Fibroblast of the aortic adventitia (primary cell): ENCODE results near the gene PPP1R3D. TPM values are rescaled to one million over a fixed set of nuclear protein-coding genes. Genes with fewer than 3 reads are reported as not detected.
"Not testable (repeated sequence)": the region's sequence is repeated elsewhere in the genome, so short reads cannot be mapped to it uniquely, and the experiment has no call there.

Experiments
- DNase-seq: peaks from one replicate; pipeline ENCODE4 v3.0.0-alpha.2; 2010; ENCODE audit warnings: low read depth
- H3K4me3 ChIP-seq: 2 replicates; pipeline ENCODE4 v1.5.1; 2011; ENCODE audit warnings: low read depth, mild to moderate bottlenecking, control low read depth, low read length, moderate library complexity
- total RNA-seq: library from RNA; depleted of rRNA; stranded (reverse); fragments of >200 nt; gene quantifications from 2 replicates; pipeline ENCODE4 v1.2.3, GENCODE V29; 2012; ENCODE audit warnings: low replicate concordance
- TF ChIP-seq, protein P1 (sequence below): IDR thresholded peaks from 2 replicates; pipeline ENCODE4 v1.5.1; 2011; ENCODE audit warnings: mild to moderate bottlenecking, low read length, control low read depth, inconsistent platforms; ENCODE audit not compliant: insufficient read depth

Gene PPP1R3D
- total RNA-seq, 1 donor: 5.6 TPM

GRCh38 chr20:59908855-59909254 lies 31.2 kb downstream of the PPP1R3D start:
- TF ChIP-seq, protein P1, sequence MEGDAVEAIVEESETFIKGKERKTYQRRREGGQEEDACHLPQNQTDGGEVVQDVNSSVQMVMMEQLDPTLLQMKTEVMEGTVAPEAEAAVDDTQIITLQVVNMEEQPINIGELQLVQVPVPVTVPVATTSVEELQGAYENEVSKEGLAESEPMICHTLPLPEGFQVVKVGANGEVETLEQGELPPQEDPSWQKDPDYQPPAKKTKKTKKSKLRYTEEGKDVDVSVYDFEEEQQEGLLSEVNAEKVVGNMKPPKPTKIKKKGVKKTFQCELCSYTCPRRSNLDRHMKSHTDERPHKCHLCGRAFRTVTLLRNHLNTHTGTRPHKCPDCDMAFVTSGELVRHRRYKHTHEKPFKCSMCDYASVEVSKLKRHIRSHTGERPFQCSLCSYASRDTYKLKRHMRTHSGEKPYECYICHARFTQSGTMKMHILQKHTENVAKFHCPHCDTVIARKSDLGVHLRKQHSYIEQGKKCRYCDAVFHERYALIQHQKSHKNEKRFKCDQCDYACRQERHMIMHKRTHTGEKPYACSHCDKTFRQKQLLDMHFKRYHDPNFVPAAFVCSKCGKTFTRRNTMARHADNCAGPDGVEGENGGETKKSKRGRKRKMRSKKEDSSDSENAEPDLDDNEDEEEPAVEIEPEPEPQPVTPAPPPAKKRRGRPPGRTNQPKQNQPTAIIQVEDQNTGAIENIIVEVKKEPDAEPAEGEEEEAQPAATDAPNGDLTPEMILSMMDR: no peak
- no peak for DNase-seq
- H3K4me3 ChIP-seq: no peak overlapping the region

DNA sequence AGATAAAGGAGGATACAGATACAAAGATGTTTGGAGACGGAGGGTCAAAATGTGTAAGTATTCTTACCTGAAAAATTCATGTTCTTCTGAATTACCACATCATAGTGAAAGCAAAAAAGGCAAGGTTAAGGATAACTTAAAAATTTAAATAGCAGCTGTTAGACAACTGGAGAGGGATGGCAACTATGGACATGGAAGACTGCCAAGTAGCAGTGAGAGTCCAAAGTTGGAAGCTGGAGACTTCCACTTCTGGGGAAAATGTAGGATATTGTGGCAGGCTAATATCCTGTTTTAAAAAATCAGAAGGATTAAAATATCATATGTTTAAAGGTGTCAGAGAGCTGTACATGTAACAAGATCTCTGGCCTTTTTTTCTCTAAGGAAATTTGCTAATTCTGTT lies 36.5 kb downstream of the PPP1R3D start:
- DNase-seq: no peak
- no peak overlapping the region for H3K4me3 ChIP-seq
- TF ChIP-seq, protein P1: no peak

DNA sequence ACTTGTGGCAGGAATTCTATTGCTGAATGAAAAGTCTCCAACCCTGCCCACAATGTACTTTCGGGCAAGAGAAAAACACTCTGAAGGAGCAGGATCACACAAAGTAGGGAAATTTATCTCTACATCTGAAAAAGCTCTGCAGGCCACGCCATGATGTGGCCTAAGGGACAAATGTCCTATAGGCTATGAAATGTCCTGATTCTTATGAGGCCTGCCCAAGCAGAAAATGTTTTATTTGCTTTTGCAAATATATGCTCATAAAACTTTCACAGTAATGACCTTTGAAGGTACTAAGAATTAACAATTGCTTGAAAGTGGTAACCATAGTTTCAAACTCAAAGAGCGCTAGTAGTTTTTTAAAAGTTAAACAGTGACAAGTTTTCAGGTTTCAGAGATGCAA lies 37.6 kb downstream of the PPP1R3D start:
- no peak for DNase-seq
- H3K4me3 ChIP-seq: no peak overlapping the region
- TF ChIP-seq, protein P1: no peak

DNA sequence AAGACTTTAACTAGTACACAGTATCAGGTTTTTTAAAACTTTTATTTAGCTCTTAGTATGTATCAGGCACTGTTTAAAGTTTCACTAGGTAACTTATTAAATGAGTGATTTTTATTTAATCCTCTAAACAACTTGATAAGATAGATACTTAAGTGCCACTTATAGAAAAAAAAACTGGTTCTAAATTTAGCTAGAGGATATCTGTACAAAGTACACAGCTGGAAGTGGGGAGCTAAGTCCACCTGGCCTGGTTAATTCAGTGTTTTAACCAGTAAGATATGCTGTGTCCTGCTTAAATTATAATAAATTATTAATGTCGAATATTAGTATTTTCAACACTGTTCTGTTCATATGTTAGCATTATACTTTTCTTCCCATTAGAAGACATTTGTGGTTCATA lies 44.2 kb downstream of the PPP1R3D start:
- DNase-seq: no peak
- H3K4me3 ChIP-seq: no peak overlapping the region
- TF ChIP-seq, protein P1: no peak

DNA sequence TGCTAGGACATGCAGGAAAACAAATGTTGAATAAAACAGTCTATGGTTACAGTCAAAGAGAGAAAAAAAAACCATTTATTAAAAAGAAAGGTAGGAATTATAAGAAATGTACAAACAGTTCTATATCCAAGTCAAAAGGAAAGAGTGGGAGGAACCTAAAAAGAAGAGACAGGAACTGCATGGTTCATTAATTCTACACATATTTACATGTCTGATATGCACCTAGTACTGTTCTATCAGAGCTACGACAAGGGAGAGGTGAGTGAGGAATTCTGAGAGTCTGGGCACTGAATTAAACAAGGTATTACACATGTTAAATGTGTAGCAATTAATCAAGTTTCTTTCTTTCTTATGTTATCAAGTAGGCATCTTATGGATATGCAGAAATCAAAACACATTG lies 48.5 kb downstream of the PPP1R3D start:
- TF ChIP-seq, protein P1: no peak
- DNase-seq: no peak
- no peak overlapping the region for H3K4me3 ChIP-seq

GRCh38 chr20:59890035-59890434 lies 50.1 kb downstream of the PPP1R3D start:
- not testable (repeated sequence) for DNase-seq, H3K4me3 ChIP-seq

DNA sequence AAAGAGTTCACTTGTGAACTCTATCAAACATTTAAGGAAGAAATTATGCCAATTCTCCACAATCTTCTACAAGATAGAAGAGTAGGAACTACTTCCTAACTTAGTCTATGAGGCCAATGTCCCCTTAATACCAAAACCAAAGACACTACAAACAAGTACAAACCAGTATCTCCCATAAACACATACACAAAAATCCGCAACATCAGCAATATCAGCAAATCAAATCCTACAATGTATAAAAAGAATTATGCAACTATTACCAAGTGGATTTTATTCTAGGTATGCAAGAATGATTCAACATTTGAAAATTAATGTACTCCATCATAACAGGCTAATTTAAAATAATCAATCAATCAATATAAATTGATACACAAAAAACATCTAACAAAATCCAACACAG lies 52.1 kb downstream of the PPP1R3D start:
- H3K4me3 ChIP-seq: no peak overlapping the region
- TF ChIP-seq, protein P1: no peak
- DNase-seq: no peak

Other genes with a start within 250 kb of the PPP1R3D start
- 0.63 and 0.74 TPM in 2 replicates for gene SYCP2, start 6.7 kb downstream of the PPP1R3D start, total RNA-seq
- 5.8 and 6.9 TPM in 2 replicates for gene FAM217B, start 84 bp upstream of the PPP1R3D start, total RNA-seq
- gene CDH26, start 18.1 kb upstream of the PPP1R3D start, total RNA-seq: 0.09 TPM in 1 of 2 replicates, not detected in the other